Measurements from ENCODE around the gene SERINC5.
"Not testable (repeated sequence)": the region's sequence is repeated elsewhere in the genome, so short reads cannot be mapped to it uniquely, and the experiment has no call there.

Gene SERINC5

DNA sequence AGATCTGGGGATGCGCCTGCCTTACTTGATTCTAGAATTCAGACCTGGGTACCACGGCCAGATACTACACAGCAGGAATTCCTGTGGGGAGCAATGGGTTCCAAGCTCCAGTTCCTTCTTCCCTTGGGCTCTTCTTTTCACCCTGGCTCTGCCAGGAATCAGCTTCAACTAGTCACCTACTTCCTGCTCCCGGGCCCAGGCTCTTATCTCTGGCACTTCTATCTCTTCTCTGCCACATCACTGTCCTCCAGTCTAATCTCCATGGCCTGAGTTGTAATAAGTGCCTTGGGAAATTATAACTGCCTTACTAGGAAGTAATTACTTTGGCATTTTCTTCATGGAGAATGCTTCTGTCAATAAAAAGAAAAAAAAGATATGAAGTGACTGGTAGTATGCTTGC is 26.2 kb upstream of the SERINC5 start:
- no peak overlapping the region for H3K4me3 ChIP-seq (ENCODE audit: low read depth in 1 of 2, low read length in 2 of 2)
- H3K9me3 ChIP-seq (ENCODE audit: control insufficient read depth in 1 of 2, low read length in 2 of 2) = no peaks in the 10 kb centered on the region
- no peaks in the 10 kb centered on the region for H3K4me1 ChIP-seq (ENCODE audit: control insufficient read depth in 1 of 2, insufficient read depth in 2 of 2, low read length in 2 of 2)
- H3K27ac ChIP-seq (ENCODE audit: low read length) = no peak overlapping the region
- no peaks in the 10 kb centered on the region for H3K27me3 ChIP-seq (ENCODE audit: low read depth, low read length)
- no peaks in the 10 kb centered on the region for H3K36me3 ChIP-seq (ENCODE audit: control insufficient read depth in 1 of 2, insufficient read depth in 2 of 2, low read length in 2 of 2)

DNA sequence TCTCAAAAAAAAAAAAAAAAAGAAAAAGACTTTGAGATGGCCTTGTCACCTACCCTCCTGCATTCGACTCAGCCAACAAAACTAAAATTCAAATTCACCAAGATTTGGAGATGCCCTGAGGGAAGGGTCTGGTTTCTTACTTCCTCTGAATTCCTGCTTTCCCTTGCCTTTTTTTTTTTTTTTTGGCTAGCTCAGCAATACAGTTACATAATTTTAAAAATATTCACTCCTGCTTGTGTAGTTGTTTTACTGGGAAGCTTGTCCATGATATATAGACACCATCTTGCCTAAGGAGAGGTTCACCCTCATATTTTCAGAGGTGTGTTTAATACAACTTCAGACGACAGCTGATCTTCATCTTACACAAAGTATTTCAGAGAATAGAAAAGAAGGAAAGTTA is 21.3 kb upstream of the SERINC5 start:
- no peak overlapping the region for H3K27ac ChIP-seq (ENCODE audit: low read length)
- H3K27me3 ChIP-seq (ENCODE audit: low read depth, low read length) = no peaks in the 10 kb centered on the region
- H3K9me3 ChIP-seq (ENCODE audit: control insufficient read depth in 1 of 2, low read length in 2 of 2) = no peaks in the 10 kb centered on the region
- H3K4me1 ChIP-seq (ENCODE audit: control insufficient read depth in 1 of 2, insufficient read depth in 2 of 2, low read length in 2 of 2) = no peaks in the 10 kb centered on the region
- H3K4me3 ChIP-seq (ENCODE audit: low read depth in 1 of 2, low read length in 2 of 2) = no peak overlapping the region
- H3K36me3 ChIP-seq (ENCODE audit: control insufficient read depth in 1 of 2, insufficient read depth in 2 of 2, low read length in 2 of 2) = no peaks in the 10 kb centered on the region

DNA sequence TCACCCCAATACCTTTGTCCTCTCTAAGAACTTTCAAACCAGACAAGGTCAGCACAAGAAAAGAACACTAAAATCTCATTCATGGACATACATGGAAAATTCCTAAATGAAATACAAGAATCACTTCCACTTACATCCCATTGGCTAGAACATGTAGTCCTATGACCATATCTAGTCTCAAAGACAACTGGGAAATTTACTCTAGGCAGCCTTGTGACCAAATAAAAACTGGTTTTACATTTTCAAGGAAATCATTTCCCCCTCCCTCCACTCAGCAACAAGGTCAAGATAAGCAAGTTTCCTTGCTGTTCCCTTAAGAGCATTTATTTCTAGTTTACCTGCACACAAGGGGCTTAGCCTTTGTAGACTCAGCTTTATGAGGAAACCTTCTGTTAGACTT is 20.3 kb upstream of the SERINC5 start:
- Histone ChIP-seq H3K4me1 (ENCODE audit: control insufficient read depth in 1 of 2, insufficient read depth in 2 of 2, low read length in 2 of 2) (no peaks in the 10 kb centered on the region), H3K27me3 (ENCODE audit: low read depth, low read length) (no peaks in the 10 kb centered on the region), H3K27ac (ENCODE audit: low read length) (no peak overlapping the region), H3K4me3 (ENCODE audit: low read depth in 1 of 2, low read length in 2 of 2) (no peak overlapping the region), H3K9me3 (ENCODE audit: control insufficient read depth in 1 of 2, low read length in 2 of 2) (no peaks in the 10 kb centered on the region), H3K36me3 (ENCODE audit: control insufficient read depth in 1 of 2, insufficient read depth in 2 of 2, low read length in 2 of 2) (no peaks in the 10 kb centered on the region)

DNA sequence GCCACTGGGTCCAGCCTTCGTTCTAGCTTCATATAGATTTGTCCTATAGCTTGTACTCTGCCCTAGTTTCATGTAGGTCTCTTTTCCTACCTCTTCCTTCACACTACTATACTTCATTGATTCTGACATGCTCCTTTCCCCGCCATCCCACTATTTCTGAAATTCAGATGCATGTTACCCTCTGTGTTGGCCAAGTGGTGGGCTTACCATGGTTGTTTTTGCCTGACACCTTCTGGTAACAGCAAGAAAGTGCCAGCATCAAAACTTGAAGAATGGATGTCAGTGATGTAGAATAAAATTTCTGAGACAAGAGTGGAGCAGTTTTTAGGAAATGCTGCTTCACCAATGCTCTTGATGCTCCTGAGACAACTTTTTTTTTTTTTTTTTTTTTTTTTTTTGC is 19.5 kb upstream of the SERINC5 start:
- Histone ChIP-seq H3K9me3 (ENCODE audit: control insufficient read depth in 1 of 2, low read length in 2 of 2) (no peaks in the 10 kb centered on the region), H3K36me3 (ENCODE audit: control insufficient read depth in 1 of 2, insufficient read depth in 2 of 2, low read length in 2 of 2) (no peaks in the 10 kb centered on the region), H3K27ac (ENCODE audit: low read length) (no peak overlapping the region), H3K27me3 (ENCODE audit: low read depth, low read length) (no peaks in the 10 kb centered on the region), H3K4me1 (ENCODE audit: control insufficient read depth in 1 of 2, insufficient read depth in 2 of 2, low read length in 2 of 2) (no peaks in the 10 kb centered on the region), H3K4me3 (ENCODE audit: low read depth in 1 of 2, low read length in 2 of 2) (no peak overlapping the region)

DNA sequence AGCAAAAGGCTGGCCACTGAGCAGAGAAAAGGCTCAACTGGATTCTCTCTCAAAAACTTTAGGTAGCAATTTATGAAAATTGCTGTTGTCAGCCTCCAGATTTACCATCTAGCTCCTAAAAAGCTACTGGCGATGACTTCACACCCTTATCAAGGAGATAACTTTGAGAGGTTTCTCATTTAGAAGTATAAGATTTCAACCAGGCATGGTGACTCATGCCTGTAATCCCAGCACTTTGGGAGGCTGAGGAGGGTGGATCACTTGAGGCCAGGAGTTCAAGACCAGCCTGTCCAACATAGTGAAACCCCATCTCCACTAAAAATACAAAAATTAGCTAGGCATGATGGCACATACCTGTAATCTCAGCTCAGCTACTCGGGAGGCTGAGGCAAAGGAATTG is 14.7 kb upstream of the SERINC5 start:
- not testable (repeated sequence) for H3K4me3 ChIP-seq (ENCODE audit: low read depth in 1 of 2, low read length in 2 of 2); H3K9me3 ChIP-seq (ENCODE audit: control insufficient read depth in 1 of 2, low read length in 2 of 2); H3K4me1 ChIP-seq (ENCODE audit: control insufficient read depth in 1 of 2, insufficient read depth in 2 of 2, low read length in 2 of 2); H3K36me3 ChIP-seq (ENCODE audit: control insufficient read depth in 1 of 2, insufficient read depth in 2 of 2, low read length in 2 of 2); H3K27me3 ChIP-seq (ENCODE audit: low read depth, low read length); H3K27ac ChIP-seq (ENCODE audit: low read length)

DNA sequence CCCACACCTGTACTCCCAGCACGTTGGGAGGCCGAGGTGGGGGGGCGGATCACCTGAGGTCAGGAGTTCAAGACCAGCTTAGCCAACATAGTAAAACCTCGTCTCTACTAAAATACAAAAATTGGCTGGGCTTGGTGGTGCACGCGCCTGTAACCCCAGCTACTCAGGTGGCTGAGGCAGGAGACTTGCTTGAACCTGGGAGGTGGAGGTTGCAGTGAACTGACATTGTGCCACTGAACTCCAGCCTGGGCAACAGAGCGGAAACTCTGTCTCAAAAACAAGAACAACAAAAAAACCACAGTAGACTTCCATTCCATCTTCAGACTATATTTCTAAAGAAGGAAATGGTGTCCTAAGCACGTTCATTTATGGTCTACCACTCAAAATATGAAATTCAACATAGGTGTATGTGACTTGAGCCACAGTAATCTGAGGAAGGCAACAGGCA is 14.2 kb upstream of the SERINC5 start:
- H3K36me3 ChIP-seq (ENCODE audit: control insufficient read depth in 1 of 2, insufficient read depth in 2 of 2, low read length in 2 of 2) = no peaks in the 10 kb centered on the region
- H3K9me3 ChIP-seq (ENCODE audit: control insufficient read depth in 1 of 2, low read length in 2 of 2) = no peaks in the 10 kb centered on the region
- no peak overlapping the region for H3K27ac ChIP-seq (ENCODE audit: low read length)

DNA sequence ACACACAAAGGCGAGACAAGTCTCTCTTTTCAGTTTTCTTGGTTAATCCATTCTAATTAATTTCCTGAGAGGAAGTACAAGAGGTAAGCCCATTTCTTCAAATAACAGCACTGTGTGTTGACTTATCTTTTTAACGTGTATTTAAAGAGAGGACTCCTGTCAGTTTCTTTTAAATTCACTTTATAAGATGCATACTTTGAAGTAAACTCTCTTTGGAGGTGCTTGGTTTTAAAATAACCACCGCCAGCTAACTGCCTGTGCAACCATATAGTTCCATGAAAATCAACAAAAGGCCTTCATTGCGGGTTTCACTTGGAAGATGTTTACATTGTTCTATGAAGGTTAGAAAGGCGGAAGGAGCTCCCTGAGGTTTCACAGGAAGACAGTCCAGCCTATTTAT is 13.1 kb upstream of the SERINC5 start:
- no peaks in the 10 kb centered on the region for H3K27me3 ChIP-seq (ENCODE audit: low read depth, low read length)
- H3K4me1 ChIP-seq (ENCODE audit: control insufficient read depth in 1 of 2, insufficient read depth in 2 of 2, low read length in 2 of 2) = no peaks in the 10 kb centered on the region
- no peaks in the 10 kb centered on the region for H3K9me3 ChIP-seq (ENCODE audit: control insufficient read depth in 1 of 2, low read length in 2 of 2)
- no peaks in the 10 kb centered on the region for H3K36me3 ChIP-seq (ENCODE audit: control insufficient read depth in 1 of 2, insufficient read depth in 2 of 2, low read length in 2 of 2)
- H3K4me3 ChIP-seq (ENCODE audit: low read depth in 1 of 2, low read length in 2 of 2) = no peak overlapping the region
- H3K27ac ChIP-seq (ENCODE audit: low read length) = no peak overlapping the region

More for the DNA sequence above, 14.2 kb upstream of the SERINC5 start:
- H3K4me1 ChIP-seq (ENCODE audit: control insufficient read depth in 1 of 2, insufficient read depth in 2 of 2, low read length in 2 of 2) = no peaks in the 10 kb centered on the region
- no peaks in the 10 kb centered on the region for H3K27me3 ChIP-seq (ENCODE audit: low read depth, low read length)
- H3K4me3 ChIP-seq (ENCODE audit: low read depth in 1 of 2, low read length in 2 of 2) = no peak overlapping the region

DNA sequence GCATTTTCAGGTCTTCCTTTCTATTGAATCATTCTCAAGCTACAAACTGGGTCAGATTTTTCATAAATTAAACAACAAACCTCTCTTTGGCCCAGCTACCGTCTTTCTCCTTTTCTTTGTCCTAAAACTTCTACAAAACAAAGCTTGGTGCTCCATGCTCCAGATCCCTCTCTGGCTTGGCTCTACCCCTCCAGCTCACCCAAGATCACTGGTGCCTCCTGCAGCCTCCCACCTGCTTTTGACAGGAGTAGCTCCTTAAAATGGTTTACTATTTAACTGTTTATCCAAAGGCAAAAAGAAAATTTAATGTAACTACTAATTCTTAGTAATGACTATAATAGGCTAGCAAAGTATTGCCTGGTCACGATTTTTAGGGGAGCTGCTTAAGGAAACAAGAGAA is 10.7 kb upstream of the SERINC5 start:
- Histone ChIP-seq H3K27me3 (ENCODE audit: low read depth, low read length) (no peaks in the 10 kb centered on the region), H3K36me3 (ENCODE audit: control insufficient read depth in 1 of 2, insufficient read depth in 2 of 2, low read length in 2 of 2) (no peaks in the 10 kb centered on the region), H3K4me3 (ENCODE audit: low read depth in 1 of 2, low read length in 2 of 2) (no peak overlapping the region), H3K9me3 (ENCODE audit: control insufficient read depth in 1 of 2, low read length in 2 of 2) (no peaks in the 10 kb centered on the region), H3K4me1 (ENCODE audit: control insufficient read depth in 1 of 2, insufficient read depth in 2 of 2, low read length in 2 of 2) (no peaks in the 10 kb centered on the region), H3K27ac (ENCODE audit: low read length) (no peak overlapping the region)

DNA sequence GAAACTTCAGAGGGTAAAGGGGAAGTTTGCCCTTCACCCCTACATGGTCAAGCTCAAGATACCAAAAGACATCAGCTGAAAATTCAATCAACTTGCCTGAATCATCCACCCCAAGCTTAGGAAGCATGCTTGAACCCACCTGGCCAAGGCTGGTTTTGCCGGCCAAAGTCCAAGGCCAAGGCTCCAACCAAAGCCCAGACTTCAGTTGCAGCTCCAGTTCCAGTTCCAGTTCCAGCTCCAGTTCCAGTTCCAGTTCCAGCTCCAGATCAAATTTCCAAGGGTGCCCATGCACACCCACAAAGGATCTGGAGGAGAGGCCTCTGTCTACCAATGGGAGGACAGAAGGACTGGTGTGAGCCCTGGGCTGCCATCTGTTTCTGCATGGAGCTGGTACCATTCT is 4.6 kb upstream of the SERINC5 start:
- Histone ChIP-seq H3K9me3 (ENCODE audit: control insufficient read depth in 1 of 2, low read length in 2 of 2) (no peaks in the 10 kb centered on the region), H3K36me3 (ENCODE audit: control insufficient read depth in 1 of 2, insufficient read depth in 2 of 2, low read length in 2 of 2) (no peaks in the 10 kb centered on the region), H3K4me3 (ENCODE audit: low read depth in 1 of 2, low read length in 2 of 2) (no peak overlapping the region), H3K27ac (ENCODE audit: low read length) (no peak overlapping the region), H3K27me3 (ENCODE audit: low read depth, low read length) (no peaks in the 10 kb centered on the region), H3K4me1 (ENCODE audit: control insufficient read depth in 1 of 2, insufficient read depth in 2 of 2, low read length in 2 of 2) (peaks cover 0 to 3% of the 10 kb centered on the region in 2 donors)

DNA sequence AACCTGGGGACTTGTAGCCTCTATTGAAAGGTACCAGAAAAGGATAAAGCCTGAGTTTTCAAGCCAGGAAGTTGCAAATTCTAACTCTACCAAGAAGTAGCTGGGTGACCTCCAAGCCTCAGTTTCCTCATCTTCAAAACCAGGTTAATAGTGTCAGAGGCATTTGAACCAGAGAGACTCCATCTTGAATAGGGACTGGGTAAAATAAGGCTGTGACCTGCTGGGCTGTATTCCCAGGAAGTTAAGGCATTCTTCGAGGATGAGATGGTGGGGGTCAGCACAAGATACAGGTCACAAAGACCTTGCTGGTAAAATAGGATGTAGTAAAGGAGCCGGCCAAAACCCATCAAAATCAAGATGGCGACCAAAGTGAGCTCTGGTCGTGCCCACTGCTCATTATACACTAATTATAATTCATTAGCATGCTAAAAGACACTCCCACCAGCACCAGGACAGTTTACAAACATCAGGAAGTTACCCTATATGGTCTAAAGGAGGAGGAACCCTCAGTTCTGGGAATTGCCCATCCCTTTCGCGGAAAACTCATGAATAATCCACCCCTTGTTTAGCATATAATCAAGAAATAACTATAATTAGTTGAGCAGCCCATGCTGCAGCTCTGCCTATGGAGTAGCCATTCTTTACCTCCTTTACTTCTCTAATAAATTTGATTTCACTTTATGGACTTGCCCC is 3.8 kb upstream of the SERINC5 start:
- Histone ChIP-seq H3K27me3 (ENCODE audit: low read depth, low read length) (no peaks in the 10 kb centered on the region), H3K9me3 (ENCODE audit: control insufficient read depth in 1 of 2, low read length in 2 of 2) (no peaks in the 10 kb centered on the region), H3K4me1 (ENCODE audit: control insufficient read depth in 1 of 2, insufficient read depth in 2 of 2, low read length in 2 of 2) (peaks cover 0 to 3% of the 10 kb centered on the region in 2 donors), H3K36me3 (ENCODE audit: control insufficient read depth in 1 of 2, insufficient read depth in 2 of 2, low read length in 2 of 2) (no peaks in the 10 kb centered on the region), H3K27ac (ENCODE audit: low read length) (no peak overlapping the region), H3K4me3 (ENCODE audit: low read depth in 1 of 2, low read length in 2 of 2) (no peak overlapping the region)

DNA sequence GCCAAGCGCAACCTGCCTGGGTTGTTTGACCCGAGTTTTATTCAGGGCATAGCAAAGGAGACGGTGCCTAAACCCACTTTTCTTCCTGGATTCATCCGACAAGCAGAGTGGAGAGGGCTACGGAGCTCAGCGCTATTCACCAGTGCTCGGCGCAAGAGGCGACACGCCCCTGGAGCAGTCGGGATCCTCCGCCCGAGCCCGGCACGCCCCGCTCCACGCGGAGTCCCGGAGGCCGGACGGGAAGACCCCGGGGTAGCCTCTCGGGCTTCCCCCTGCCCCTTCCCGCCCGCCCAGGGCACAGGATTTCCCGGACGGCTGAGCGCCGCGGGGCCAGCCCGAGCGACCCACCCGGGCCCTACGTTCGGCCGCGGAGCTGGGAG is 427 bp downstream of the SERINC5 start:
- peak overlapping the region; percentile 70 to 83 for H3K4me3 ChIP-seq (ENCODE audit: low read depth in 1 of 2, low read length in 2 of 2)
- H3K4me1 ChIP-seq (ENCODE audit: control insufficient read depth in 1 of 2, insufficient read depth in 2 of 2, low read length in 2 of 2) = peaks cover 4 to 11% of the 10 kb centered on the region in 2 donors
- H3K36me3 ChIP-seq (ENCODE audit: control insufficient read depth in 1 of 2, insufficient read depth in 2 of 2, low read length in 2 of 2) = no peaks in the 10 kb centered on the region
- no peaks in the 10 kb centered on the region for H3K9me3 ChIP-seq (ENCODE audit: control insufficient read depth in 1 of 2, low read length in 2 of 2)
- H3K27ac ChIP-seq (ENCODE audit: low read length) = peak overlapping the region; percentile 80
- H3K27me3 ChIP-seq (ENCODE audit: low read depth, low read length) = no peaks in the 10 kb centered on the region

DNA sequence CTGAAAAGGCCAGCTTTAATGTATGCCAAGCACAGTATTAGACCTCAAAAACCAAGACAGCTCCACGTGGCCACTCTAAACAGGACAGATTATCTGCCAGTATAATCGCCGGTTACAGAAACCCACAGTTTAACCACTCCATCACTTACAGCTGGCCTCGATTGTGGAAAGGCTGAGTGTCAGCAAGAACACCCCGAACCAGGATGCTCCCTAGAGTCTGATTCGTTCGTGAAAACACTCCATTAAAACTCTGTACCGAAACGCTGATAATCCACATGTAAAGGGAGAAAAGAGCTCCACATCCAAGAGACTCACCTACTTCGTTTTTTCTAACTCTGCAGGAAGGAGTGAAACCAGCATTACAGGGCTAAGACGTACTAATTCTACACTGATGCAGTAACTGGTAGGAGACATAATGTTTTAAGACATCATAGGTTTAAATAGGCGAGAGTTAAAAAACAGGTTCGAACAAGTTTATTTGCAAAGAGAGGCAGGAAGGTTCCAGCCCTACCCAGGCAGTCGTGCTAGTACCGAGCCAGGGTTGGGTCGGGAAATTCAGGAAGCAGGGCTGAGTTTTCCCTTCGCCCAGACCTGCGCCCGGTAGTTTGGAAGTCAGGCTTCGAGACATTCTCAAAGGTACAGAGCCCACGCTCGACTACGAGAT is 949 bp downstream of the SERINC5 start:
- H3K27ac ChIP-seq (ENCODE audit: low read length) = peak overlapping the region; percentile 80
- no peaks in the 10 kb centered on the region for H3K9me3 ChIP-seq (ENCODE audit: control insufficient read depth in 1 of 2, low read length in 2 of 2)
- peaks cover 4 to 13% of the 10 kb centered on the region in 2 donors for H3K4me1 ChIP-seq (ENCODE audit: control insufficient read depth in 1 of 2, insufficient read depth in 2 of 2, low read length in 2 of 2)
- H3K27me3 ChIP-seq (ENCODE audit: low read depth, low read length) = no peaks in the 10 kb centered on the region
- no peaks in the 10 kb centered on the region for H3K36me3 ChIP-seq (ENCODE audit: control insufficient read depth in 1 of 2, insufficient read depth in 2 of 2, low read length in 2 of 2)
- H3K4me3 ChIP-seq (ENCODE audit: low read depth in 1 of 2, low read length in 2 of 2) = peak overlapping the region; percentile 70 to 83
